HG02852 (cell line): Measurements from ENCODE around the gene DEUP1.

Source experiments
- ATAC-seq: cut with Tn5 transposase; IDR thresholded peaks from one replicate; pipeline ENCODE4 v1.9.1; 2021; ENCODE audit warnings: mild to moderate bottlenecking, moderate library complexity; ENCODE audit not compliant: unreplicated experiment

Gene DEUP1

DNA sequence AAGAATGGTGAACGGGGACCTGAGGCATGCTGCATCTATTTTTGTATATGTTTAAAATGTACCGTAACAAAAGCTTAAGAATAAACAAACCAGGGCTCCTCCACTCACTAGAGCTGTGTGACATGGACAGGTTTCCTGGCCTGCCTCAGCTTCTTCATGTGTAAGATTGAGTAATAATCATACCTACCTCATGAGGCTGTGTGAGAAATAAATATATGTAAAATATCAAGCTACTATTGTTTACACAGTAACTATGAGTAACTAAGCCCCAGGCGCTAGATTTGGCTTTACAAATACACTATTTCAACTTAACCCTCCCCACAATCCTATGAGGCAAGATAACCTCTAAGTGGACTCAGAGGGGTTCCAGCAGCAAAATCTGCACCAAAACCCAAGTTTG is 146.3 kb downstream of the DEUP1 start:
- no peak for ATAC-seq

DNA sequence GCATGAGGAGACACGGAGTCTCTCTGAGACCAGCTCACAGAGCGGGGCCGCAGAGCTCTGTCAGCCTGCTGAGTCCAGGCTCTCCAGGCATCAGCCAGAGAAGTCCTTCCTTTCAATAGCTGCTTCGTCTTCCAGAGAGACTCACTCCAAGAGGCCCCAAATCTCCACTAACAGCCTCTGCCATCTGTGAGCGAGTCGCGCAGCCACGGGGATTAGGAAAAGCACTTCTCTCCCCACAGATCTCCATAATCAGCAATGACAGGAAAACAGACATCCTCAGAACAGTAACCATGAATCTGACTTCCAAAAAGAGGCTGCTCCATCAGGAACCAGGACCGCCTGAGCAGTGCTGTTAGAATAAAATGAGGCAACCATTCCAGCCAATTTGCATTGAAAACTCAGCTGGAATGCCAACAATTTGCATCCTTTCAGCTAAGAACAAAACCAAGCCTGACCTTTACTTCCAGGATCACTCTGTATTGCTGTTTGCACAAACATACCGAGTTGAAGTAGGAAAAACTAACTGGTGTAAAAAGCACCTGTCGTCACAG is 147.2 kb downstream of the DEUP1 start:
- ATAC-seq: no peak

DNA sequence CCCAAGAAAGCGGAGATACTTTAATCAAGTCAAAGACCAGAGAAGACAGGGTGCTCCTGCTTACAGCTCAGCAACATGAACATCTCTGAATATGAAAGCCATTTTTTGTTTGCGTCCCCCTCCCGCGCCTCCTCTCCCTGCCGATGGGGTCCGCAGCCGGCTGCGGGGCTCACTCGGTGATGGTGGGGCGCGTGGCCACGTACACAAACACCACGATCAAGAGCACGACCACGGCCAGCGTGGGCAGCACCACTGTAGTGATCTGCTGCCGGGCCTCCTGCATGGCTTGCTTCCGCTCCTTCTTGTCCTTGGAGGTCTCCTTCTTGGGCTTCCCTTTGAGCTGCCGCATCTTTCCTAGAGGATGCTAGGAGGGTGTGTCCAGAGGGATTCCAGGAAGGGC is 148.3 kb downstream of the DEUP1 start:
- ATAC-seq: no peak

DNA sequence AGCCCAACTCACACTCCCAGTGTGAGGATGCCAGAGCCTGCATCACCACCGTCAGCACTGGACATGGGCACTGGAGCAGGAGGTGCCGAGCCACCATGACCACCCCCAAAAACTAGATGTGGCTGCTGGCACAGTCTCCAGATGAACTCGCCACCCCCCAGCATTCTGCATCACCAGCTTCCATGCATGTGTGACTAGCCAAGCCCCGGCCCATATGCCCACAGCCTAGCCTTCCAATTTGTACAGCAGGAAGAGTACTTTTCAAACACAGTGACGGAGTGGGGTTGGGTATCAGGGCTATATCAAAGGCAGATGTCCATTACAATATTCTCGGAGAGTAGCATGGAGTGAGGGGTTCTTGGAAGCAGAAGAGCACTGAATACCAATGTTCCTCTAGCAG is 149.7 kb downstream of the DEUP1 start:
- no peak for ATAC-seq

DNA sequence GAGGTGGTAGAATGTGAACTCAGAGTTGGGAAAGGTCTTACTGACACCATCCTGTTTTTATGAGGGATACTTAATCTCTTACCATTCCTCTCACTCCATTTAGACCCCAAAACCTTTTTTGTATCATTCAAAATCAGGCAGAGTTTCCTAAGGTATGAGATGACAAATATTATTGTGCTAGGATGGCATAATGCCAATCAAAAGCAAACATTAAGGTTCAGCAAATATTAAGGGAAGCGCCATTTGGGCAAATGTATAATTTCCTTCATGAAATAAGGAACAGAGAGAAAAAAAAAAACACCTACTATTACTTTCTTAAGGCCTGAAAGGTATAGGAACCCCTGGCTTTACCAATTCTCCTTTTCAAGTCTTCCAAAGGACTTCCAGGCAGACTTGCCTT is 150.2 kb downstream of the DEUP1 start:
- no peak for ATAC-seq

DNA sequence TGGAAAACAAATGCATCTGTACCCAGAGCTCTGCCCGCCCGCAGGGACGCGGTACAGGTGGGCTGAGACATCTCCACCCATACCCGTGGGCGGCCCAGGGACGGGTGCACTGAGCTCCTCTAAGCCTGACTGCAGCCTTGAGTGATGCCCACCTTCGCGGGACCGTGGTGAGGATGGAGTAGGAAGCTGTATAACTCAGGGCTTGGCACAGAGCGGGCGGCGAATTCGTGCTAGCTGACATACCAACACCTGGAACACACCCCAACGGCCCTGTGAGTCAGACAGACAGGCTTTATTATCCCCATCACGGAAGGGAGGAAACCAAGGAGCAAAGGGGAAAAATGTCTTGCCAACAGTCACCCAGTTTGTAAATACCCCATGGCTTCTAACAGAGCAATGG is 150.7 kb downstream of the DEUP1 start:
- no peak for ATAC-seq

DNA sequence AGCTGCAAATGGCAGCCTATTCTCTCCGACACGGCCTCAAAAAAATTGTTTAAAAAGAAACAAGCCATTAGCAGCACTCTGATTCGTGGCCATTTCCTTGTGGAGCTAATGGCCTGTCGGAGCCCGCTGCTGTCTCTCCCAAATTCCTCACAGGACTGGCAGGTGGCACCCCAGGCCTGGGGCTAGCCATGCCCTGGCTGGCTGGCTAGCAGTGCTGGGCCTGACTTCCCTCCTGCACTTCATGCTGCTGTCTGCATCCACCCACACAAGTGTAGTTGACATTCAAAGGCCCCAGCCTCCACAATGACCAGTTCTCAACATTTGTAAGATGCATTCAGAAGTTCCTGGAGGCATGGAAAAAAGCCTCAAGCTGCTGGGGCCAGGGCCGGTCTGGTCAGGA is 151.2 kb downstream of the DEUP1 start:
- no peak for ATAC-seq

DNA sequence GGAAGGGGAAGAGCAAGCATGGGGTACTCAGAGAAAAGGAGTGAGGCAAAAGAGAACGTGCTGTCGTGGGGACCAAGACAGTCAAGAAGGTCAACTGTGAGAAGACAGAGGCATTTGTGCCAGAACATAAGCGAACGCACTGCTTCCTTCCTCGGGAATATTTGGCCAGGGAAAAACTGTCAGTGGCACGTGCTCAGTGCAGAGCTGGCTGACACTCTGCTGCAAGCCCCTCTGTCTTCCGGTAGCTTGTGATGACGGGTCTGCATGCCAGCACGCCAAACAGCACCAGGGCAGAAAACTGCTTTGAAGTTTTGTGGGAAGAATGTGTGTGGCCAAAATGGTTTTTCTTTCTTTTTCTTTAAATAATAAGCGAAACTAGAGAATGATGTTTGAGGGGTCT is 152.0 kb downstream of the DEUP1 start:
- ATAC-seq: no peak

DNA sequence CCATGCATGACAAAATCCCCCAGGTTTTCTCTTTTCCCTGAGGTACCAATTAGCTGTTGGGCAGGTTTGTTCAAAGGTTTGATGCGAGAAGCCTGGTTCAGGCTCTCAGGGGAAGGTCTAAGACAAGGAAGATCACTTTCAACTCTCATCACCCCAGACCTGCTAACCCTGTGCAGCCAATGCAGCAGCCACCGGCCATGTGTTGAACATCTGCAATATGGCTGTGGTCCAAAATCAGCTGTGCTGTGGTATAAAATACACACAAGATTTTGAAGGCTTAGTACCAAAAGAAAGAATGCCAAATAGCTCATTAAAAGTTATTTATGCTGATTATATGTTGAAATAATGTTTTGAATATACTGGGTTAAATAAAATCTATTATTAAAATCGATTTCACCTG is 154.2 kb downstream of the DEUP1 start:
- no peak for ATAC-seq

DNA sequence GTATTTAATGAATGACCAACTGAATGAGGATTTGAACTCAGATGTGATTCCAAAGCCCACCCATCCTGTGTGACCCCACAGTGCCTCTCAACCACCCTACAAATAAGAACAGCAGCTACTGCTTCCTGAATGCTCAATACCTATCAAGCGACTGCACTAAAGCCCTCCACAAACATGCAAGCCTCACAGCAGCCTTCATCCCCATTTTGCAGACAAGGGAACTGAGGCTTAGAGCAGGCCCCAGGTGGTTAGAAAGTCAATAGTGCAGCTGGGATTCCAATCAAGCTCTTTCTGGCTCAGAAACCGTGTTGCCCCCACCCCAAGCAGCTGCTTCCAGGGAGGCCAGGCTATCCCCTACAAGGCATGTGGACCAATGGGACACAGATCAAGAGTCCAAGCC is 155.4 kb downstream of the DEUP1 start:
- no peak for ATAC-seq

DNA sequence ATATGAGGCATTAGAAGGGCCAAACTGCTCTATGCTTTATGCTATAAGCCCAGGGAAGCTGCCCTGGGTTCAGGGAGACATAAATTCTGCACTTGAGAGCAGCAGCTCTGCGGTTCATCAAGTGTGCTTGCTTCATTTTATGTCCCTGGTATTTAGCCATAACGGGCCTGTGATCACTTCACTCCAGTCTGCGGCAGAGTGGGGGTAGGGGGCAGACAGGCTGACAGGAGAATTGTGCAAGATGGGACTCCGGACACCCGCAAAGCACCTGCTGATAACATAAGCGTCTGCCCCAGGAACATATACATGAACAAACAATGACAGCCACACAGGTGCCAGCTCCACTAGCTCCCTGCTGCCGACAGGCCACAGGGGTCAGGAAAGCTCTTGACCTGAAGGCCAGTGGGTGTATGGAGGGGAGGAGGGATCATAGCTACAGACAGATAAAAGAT is 156.5 kb downstream of the DEUP1 start:
- ATAC-seq: no peak
